ENCODE results near the gene CRYL1.

DNA sequence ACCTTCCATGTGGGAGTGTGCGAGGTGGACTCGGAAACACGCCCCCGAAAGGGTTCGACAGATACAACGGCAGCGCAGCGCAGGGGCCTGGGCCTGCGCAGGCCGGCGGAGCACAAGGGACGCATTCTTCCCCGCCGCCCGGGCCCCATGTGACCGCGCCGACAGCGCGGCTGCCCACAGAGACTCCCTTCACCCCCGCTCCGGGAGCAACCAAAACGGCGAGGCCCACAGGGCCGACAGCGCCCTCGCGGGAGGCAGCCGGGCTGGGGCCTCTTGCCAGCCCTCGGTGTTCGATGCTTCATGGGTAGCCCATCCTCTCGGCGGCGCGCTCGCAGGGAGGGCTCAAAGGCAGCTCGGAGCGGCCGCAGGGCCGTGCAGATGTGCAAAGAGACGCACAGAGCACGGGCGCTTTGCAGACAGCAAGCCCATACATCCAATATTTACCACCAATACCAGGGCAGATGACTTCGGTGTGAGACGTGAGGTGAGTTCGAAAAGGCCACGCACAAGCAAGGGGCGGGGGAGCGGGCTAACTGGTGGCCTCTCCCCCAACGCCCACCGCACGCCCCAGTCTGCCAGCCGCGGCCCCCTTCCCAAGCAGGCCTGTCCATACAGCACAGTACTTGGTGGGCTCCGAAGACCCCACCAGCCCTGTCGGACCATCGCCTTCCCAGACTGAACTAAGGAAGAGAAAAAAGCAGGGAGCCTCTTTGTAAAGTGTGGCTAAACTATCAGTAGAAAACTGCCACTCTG lies 89.9 kb downstream of the CRYL1 start:
- TF ChIP-seq POLR2A (IDR thresholded peaks at IDR 0.05), result no peak
- TF ChIP-seq, protein P1, sequence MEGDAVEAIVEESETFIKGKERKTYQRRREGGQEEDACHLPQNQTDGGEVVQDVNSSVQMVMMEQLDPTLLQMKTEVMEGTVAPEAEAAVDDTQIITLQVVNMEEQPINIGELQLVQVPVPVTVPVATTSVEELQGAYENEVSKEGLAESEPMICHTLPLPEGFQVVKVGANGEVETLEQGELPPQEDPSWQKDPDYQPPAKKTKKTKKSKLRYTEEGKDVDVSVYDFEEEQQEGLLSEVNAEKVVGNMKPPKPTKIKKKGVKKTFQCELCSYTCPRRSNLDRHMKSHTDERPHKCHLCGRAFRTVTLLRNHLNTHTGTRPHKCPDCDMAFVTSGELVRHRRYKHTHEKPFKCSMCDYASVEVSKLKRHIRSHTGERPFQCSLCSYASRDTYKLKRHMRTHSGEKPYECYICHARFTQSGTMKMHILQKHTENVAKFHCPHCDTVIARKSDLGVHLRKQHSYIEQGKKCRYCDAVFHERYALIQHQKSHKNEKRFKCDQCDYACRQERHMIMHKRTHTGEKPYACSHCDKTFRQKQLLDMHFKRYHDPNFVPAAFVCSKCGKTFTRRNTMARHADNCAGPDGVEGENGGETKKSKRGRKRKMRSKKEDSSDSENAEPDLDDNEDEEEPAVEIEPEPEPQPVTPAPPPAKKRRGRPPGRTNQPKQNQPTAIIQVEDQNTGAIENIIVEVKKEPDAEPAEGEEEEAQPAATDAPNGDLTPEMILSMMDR (IDR thresholded peaks at IDR 0.05), result no peak

Measured in adrenal gland (tissue), 5 donors.